LNCaP clone FGC (cell line): ENCODE measurements around the gene UNC13A.

Experiments used
- DNase-seq: peaks from one replicate; pipeline ENCODE4 v3.0.0-alpha.2; 2011; ENCODE audit warnings: low read depth
- H3K4me3 ChIP-seq: 2 replicates; pipeline ENCODE4 v1.5.1; 2011; ENCODE audit warnings: mild to moderate bottlenecking, low read depth, low read length, control low read depth
- TF ChIP-seq, protein P1 (sequence below): IDR thresholded peaks from 2 replicates; pipeline ENCODE4 v1.5.1; 2012; ENCODE audit warnings: mild to moderate bottlenecking; ENCODE audit not compliant: control insufficient read depth, insufficient read depth; ENCODE audit errors: extremely low read depth

Gene UNC13A

GRCh38 chr19:17687857-17688784, at the start of gene UNC13A:
Gene UNC13A (minus strand): TSS chr19:17688354. CDS start chr19:17688199, 155 bp downstream.
- TF ChIP-seq, protein P1, sequence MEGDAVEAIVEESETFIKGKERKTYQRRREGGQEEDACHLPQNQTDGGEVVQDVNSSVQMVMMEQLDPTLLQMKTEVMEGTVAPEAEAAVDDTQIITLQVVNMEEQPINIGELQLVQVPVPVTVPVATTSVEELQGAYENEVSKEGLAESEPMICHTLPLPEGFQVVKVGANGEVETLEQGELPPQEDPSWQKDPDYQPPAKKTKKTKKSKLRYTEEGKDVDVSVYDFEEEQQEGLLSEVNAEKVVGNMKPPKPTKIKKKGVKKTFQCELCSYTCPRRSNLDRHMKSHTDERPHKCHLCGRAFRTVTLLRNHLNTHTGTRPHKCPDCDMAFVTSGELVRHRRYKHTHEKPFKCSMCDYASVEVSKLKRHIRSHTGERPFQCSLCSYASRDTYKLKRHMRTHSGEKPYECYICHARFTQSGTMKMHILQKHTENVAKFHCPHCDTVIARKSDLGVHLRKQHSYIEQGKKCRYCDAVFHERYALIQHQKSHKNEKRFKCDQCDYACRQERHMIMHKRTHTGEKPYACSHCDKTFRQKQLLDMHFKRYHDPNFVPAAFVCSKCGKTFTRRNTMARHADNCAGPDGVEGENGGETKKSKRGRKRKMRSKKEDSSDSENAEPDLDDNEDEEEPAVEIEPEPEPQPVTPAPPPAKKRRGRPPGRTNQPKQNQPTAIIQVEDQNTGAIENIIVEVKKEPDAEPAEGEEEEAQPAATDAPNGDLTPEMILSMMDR: no peak
- DNase-seq: no peak
- H3K4me3 ChIP-seq: 0 out of 2 replicates have a peak within 1 kb of the TSS, but pooled peaks have one; percentile 13

- no peak overlapping the region for H3K4me3 ChIP-seq
- TF ChIP-seq, protein P1: no peak
- no peak for DNase-seq
Measured at GRCh38 chr19:17737690-17738153, 49.6 kb upstream of the UNC13A start.

- no peak for DNase-seq
- TF ChIP-seq, protein P1: no peak
- no peak overlapping the region for H3K4me3 ChIP-seq
Measured at GRCh38 chr19:17735410-17735809, 47.3 kb upstream of the UNC13A start.

DNA sequence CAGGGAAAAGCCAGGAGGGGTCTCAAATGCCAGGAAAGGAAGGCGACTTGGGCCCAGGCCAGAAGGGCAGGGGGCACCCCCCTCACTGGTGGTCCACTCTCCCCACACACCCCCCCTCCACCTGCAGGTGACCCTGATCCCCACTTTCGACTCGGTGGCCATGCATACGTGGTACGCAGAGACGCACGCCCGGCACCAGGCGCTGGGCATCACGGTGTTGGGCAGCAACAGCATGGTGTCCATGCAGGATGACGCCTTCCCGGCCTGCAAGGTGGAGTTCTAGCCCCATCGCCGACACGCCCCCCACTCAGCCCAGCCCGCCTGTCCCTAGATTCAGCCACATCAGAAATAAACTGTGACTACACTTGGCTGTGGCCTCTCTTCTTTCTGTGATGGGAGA, 46.0 kb upstream of the UNC13A start:
- no peak for DNase-seq
- TF ChIP-seq, protein P1: no peak
- H3K4me3 ChIP-seq: no peak overlapping the region

- no peak for DNase-seq
- no peak overlapping the region for H3K4me3 ChIP-seq
- TF ChIP-seq, protein P1: no peak
Measured at GRCh38 chr19:17733127-17733526, 45.0 kb upstream of the UNC13A start.

DNA sequence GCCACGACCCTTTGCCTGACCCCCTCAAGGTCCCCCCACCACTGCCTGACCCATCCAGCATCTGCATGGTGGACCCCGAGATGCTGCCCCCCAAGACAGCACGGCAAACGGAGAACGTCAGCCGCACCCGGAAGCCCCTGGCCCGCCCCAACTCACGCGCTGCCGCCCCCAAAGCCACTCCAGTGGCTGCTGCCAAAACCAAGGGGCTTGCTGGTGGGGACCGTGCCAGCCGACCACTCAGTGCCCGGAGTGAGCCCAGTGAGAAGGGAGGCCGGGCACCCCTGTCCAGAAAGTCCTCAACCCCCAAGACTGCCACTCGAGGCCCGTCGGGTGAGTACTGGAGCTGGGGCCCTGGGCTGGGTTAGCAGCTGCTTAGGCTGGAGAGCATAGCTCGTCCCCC, 39.7 kb upstream of the UNC13A start:
- DNase-seq: no peak
- no peak overlapping the region for H3K4me3 ChIP-seq
- TF ChIP-seq, protein P1: no peak
